PC-9 (cell line): ENCODE measurements around the gene PIK3CG. TPM values are rescaled to one million over a fixed set of nuclear protein-coding genes. Genes with fewer than 3 reads are reported as not detected.

Experiments used
- BruUV-seq: library from RNA; stranded (reverse); fragments of 400-500 nt; replicated peaks from 2 replicates; lab custom pipeline; 2021; lab: Mats Ljungman, UMichigan
- CTCF ChIA-PET: fragments of 300-600 bp; sonication (Branson Sonifier 250); formaldehyde crosslinking; loops from one replicate; lab custom pipeline; 2022; ENCODE audit warnings: antibody characterized with exemption; lab: Charles Lee
- POLR2A ChIA-PET: fragments of 300-600 bp; sonication (Branson Sonifier 250); formaldehyde crosslinking; loops from one replicate; lab custom pipeline; 2022; ENCODE audit warnings: antibody characterized with exemption; ENCODE audit not compliant: unreplicated experiment; lab: Charles Lee
- DNase-seq, 2 experiments: peaks; one replicate each; pipeline versions ENCODE4 v3.0.0 to v3.0.0-alpha.2; 2015 to 2022; ENCODE audit warnings: mixed read lengths in 1 of 2
- H2AFZ ChIP-seq: fragments of 200-600 bp; sonication (generic); 2 replicates; pipeline ENCODE4 v1.8.1; 2017; ENCODE audit warnings: antibody characterized with exemption
- H3F3A ChIP-seq: fragments of 200-600 bp; sonication (generic); 2 replicates; pipeline ENCODE4 v1.8.1; 2017; ENCODE audit warnings: antibody characterized with exemption, mild to moderate bottlenecking, low read depth; ENCODE audit not compliant: insufficient read depth
- H3K27ac ChIP-seq: fragments of 200-600 bp; sonication (generic); 2 replicates; pipeline ENCODE4 v1.6.1; 2016; ENCODE audit warnings: mixed run types
- H3K27me3 ChIP-seq: fragments of 200-600 bp; sonication (generic); 2 replicates; pipeline ENCODE4 v1.6.1; 2016; ENCODE audit warnings: low read depth, mixed run types; ENCODE audit not compliant: insufficient read depth
- H3K36me3 ChIP-seq: fragments of 200-600 bp; sonication (generic); 2 replicates; pipeline ENCODE4 v1.6.1; 2016; ENCODE audit warnings: low read depth, mixed run types
- H3K4me1 ChIP-seq: fragments of 200-600 bp; sonication (generic); replicated peaks from 2 replicates; pipeline ENCODE4 v1.6.1; 2016; ENCODE audit warnings: mixed run types; ENCODE audit not compliant: insufficient read depth
- H3K4me2 ChIP-seq: fragments of 200-600 bp; sonication (generic); 2 replicates; pipeline ENCODE4 v1.6.1; 2017; ENCODE audit warnings: mixed run types
- H3K4me3 ChIP-seq: fragments of 200-600 bp; sonication (generic); 2 replicates; pipeline ENCODE4 v1.6.1; 2016; ENCODE audit warnings: mixed run types
- H3K79me2 ChIP-seq: fragments of 200-600 bp; sonication (generic); 2 replicates; pipeline ENCODE4 v1.6.1; 2017; ENCODE audit warnings: low read depth, mixed run types
- H3K9me2 ChIP-seq: fragments of 200-600 bp; sonication (generic); 2 replicates; pipeline ENCODE4 v1.8.1; 2017; ENCODE audit warnings: mild to moderate bottlenecking; ENCODE audit not compliant: insufficient read depth
- H3K9me3 ChIP-seq: fragments of 200-600 bp; sonication (generic); 2 replicates; pipeline ENCODE4 v1.8.1; 2016; ENCODE audit warnings: low read depth; ENCODE audit not compliant: insufficient read depth
- H4K20me1 ChIP-seq: fragments of 200-600 bp; sonication (generic); 2 replicates; pipeline ENCODE4 v1.8.1; 2017; ENCODE audit not compliant: insufficient read depth
- CTCF ChIP-seq: fragments of 200-600 bp; sonication (generic); conservative IDR thresholded peaks from 2 replicates; pipeline ENCODE4 v1.6.1; 2017; ENCODE audit warnings: mixed run types, antibody characterized with exemption, mild to moderate bottlenecking, moderate library complexity
- EZH2 ChIP-seq: fragments of 200-600 bp; sonication (generic); IDR thresholded peaks from 2 replicates; pipeline ENCODE4 v1.8.0; 2017; ENCODE audit warnings: antibody characterized with exemption, low read depth
- intact Hi-C: fragments of 100-400 bp; cut with micrococcal nuclease; formaldehyde crosslinking; loops from one replicate; pipeline ENCODE4 v1.10.0; 2022; ENCODE audit not compliant: unreplicated experiment
- total RNA-seq: library from RNA; stranded (reverse); gene quantifications from 2 replicates; pipeline ENCODE4 v1.2.3, GENCODE V29; 2021

The PIK3CG gene
- total RNA-seq, 1 experiment from 2014 or later: not detected

- Histone ChIP-seq H4K20me1 (no peaks in the 10 kb centered on the region), H3K4me1 (no peaks in the 10 kb centered on the region), H2AFZ (no peak overlapping the region), H3K9me2 (no peaks in the 10 kb centered on the region), H3K4me3 (no peak overlapping the region), H3F3A (no peaks in the 10 kb centered on the region), H3K4me2 (no peak overlapping the region), H3K9me3 (no peaks in the 10 kb centered on the region), H3K27me3 (no peaks in the 10 kb centered on the region), H3K36me3 (no peaks in the 10 kb centered on the region), H3K79me2 (no peaks in the 10 kb centered on the region), H3K27ac (no peak overlapping the region)
- intact Hi-C loops: no loop called here
- no peak for DNase-seq
- ChIA-PET POLR2A (no interaction called here), CTCF (no interaction called here)
- no peak for TF ChIP-seq CTCF
- TF ChIP-seq EZH2: no peak
- BruUV-seq: no TSS peak
Observed at GRCh38 chr7:106885652-106886051, 20.6 kb downstream of the PIK3CG start.

- no peaks in the 10 kb centered on the region for H3F3A ChIP-seq
- H3K9me2 ChIP-seq: no peaks in the 10 kb centered on the region
- ChIA-PET CTCF (no interaction called here), POLR2A (no interaction called here)
- no peak overlapping the region for H3K4me3 ChIP-seq
- BruUV-seq: no TSS peak
- no peaks in the 10 kb centered on the region for H3K27me3 ChIP-seq
- no peak for DNase-seq
- H4K20me1 ChIP-seq: no peaks in the 10 kb centered on the region
- no peak overlapping the region for H2AFZ ChIP-seq
- H3K36me3 ChIP-seq: no peaks in the 10 kb centered on the region
- intact Hi-C loops: no loop called here
- H3K27ac ChIP-seq: no peak overlapping the region
- no peak overlapping the region for H3K4me2 ChIP-seq
- no peaks in the 10 kb centered on the region for H3K79me2 ChIP-seq
- H3K9me3 ChIP-seq: no peaks in the 10 kb centered on the region
- TF ChIP-seq EZH2: no peak
- TF ChIP-seq CTCF: no peak
- no peaks in the 10 kb centered on the region for H3K4me1 ChIP-seq
Observed at GRCh38 chr7:106887421-106887820, 22.3 kb downstream of the PIK3CG start.

GRCh38 chr7:106888204-106888603, 23.1 kb downstream of the PIK3CG start:
- Histone ChIP-seq H2AFZ (no peak overlapping the region), H3K4me3 (no peak overlapping the region), H3K9me2 (no peaks in the 10 kb centered on the region), H3K27me3 (no peaks in the 10 kb centered on the region), H4K20me1 (no peaks in the 10 kb centered on the region), H3F3A (no peaks in the 10 kb centered on the region), H3K9me3 (no peaks in the 10 kb centered on the region), H3K79me2 (no peaks in the 10 kb centered on the region), H3K36me3 (no peaks in the 10 kb centered on the region), H3K27ac (no peak overlapping the region), H3K4me2 (no peak overlapping the region), H3K4me1 (no peaks in the 10 kb centered on the region)
- POLR2A ChIA-PET: no interaction called here
- no peak for TF ChIP-seq CTCF
- no peak for TF ChIP-seq EZH2
- no TSS peak for BruUV-seq
- intact Hi-C loops: no loop called here
- CTCF ChIA-PET: no interaction called here
- DNase-seq: no peak
